SJSA1 (cell line): ENCODE measurements around the gene C11orf86. TPM values are rescaled to one million over a fixed set of nuclear protein-coding genes. Genes with fewer than 3 reads are reported as not detected.

Experiments used
- DNase-seq, 2 experiments: peaks; one replicate each; pipeline ENCODE4 v3.0.0-alpha.2; 2015 to 2020; ENCODE audit warnings: low spot score in 2 of 2, low read depth in 1 of 2
- H3K27ac ChIP-seq: fragments of 250-450 bp; sonication (Bioruptor Pico); 2 replicates; pipeline ENCODE4 v1.5.1; 2020; ENCODE audit warnings: mild to moderate bottlenecking, moderate library complexity
- H3K27me3 ChIP-seq: fragments of 250-450 bp; sonication (Bioruptor Pico); replicated peaks from 2 replicates; pipeline ENCODE4 v1.5.1; 2020; ENCODE audit warnings: mild to moderate bottlenecking, moderate library complexity
- H3K36me3 ChIP-seq: fragments of 250-450 bp; sonication (Bioruptor Pico); 2 replicates; pipeline ENCODE4 v1.5.1; 2020; ENCODE audit warnings: mild to moderate bottlenecking
- H3K4me1 ChIP-seq: fragments of 250-450 bp; sonication (Bioruptor Pico); replicated peaks from 2 replicates; pipeline ENCODE4 v1.6.1; 2021; ENCODE audit warnings: mild to moderate bottlenecking
- H3K4me3 ChIP-seq: fragments of 250-450 bp; sonication (Bioruptor Pico); 2 replicates; pipeline ENCODE4 v1.5.1; 2020; ENCODE audit warnings: mild to moderate bottlenecking
- H3K9me3 ChIP-seq: fragments of 250-450 bp; sonication (Bioruptor Pico); replicated peaks from 2 replicates; pipeline ENCODE4 v1.5.1; 2020; ENCODE audit warnings: mild to moderate bottlenecking
- total RNA-seq: library from RNA; depleted of rRNA; stranded (reverse); fragments of >200 nt; shearing (Covaris generic); gene quantifications from 2 replicates; pipeline ENCODE4 v1.2.3, GENCODE V29; 2014; rRNA removed

Gene C11orf86
- total RNA-seq, 1 experiment from 2014 or later = not detected

- no peak overlapping the region for H3K4me3 ChIP-seq
- H3K9me3 ChIP-seq = no peaks in the 10 kb centered on the region
- no peaks in the 10 kb centered on the region for H3K27me3 ChIP-seq
- H3K36me3 ChIP-seq = no peaks in the 10 kb centered on the region
- H3K4me1 ChIP-seq = no peaks in the 10 kb centered on the region
- no peak overlapping the region for H3K27ac ChIP-seq
- DNase-seq = no peak
Observed at GRCh38 chr11:67014343-67014742, 39.2 kb downstream of the C11orf86 start.

GRCh38 chr11:67015048-67015447, 39.9 kb downstream of the C11orf86 start:
- no peaks in the 10 kb centered on the region for H3K27me3 ChIP-seq
- H3K27ac ChIP-seq = no peak overlapping the region
- no peaks in the 10 kb centered on the region for H3K4me1 ChIP-seq
- no peaks in the 10 kb centered on the region for H3K36me3 ChIP-seq
- H3K9me3 ChIP-seq = no peaks in the 10 kb centered on the region
- DNase-seq = no peak
- H3K4me3 ChIP-seq = no peak overlapping the region

- H3K27ac ChIP-seq = no peak overlapping the region
- no peak for DNase-seq
Observed at GRCh38 chr11:67016550-67016949, 41.4 kb downstream of the C11orf86 start.

GRCh38 chr11:67020949-67021348, 45.8 kb downstream of the C11orf86 start:
- H3K27me3 ChIP-seq = peaks cover 4% of the 10 kb centered on the region
- H3K4me1 ChIP-seq = peaks cover 34% of the 10 kb centered on the region
- DNase-seq = no peak
- H3K9me3 ChIP-seq = no peaks in the 10 kb centered on the region
- H3K4me3 ChIP-seq = no peak overlapping the region
- H3K27ac ChIP-seq = no peak overlapping the region
- H3K36me3 ChIP-seq = no peaks in the 10 kb centered on the region

More at GRCh38 chr11:67016550-67016949, 41.4 kb downstream of the C11orf86 start:
- no peaks in the 10 kb centered on the region for H3K9me3 ChIP-seq
- H3K4me1 ChIP-seq = no peaks in the 10 kb centered on the region
- H3K27me3 ChIP-seq = no peaks in the 10 kb centered on the region
- no peaks in the 10 kb centered on the region for H3K36me3 ChIP-seq
- H3K4me3 ChIP-seq = no peak overlapping the region

- H3K36me3 ChIP-seq = no peaks in the 10 kb centered on the region
- H3K4me1 ChIP-seq = peaks cover 34% of the 10 kb centered on the region
- no peak overlapping the region for H3K27ac ChIP-seq
- no peaks in the 10 kb centered on the region for H3K9me3 ChIP-seq
- no peak overlapping the region for H3K4me3 ChIP-seq
- peaks cover 4% of the 10 kb centered on the region for H3K27me3 ChIP-seq
- peak; percentile 83 to 89 for DNase-seq
Observed at GRCh38 chr11:67022341-67022933, 47.3 kb downstream of the C11orf86 start.

GRCh38 chr11:67022961-67023956, 48.2 kb downstream of the C11orf86 start, which contains the start of gene SYT12:
SYT12 (plus strand) TSS chr11:67023134; CDS start chr11:67030145, 7,011 bp downstream.
- peaks cover 4% of the 10 kb centered on the region for H3K27me3 ChIP-seq
- H3K36me3 ChIP-seq = no peaks in the 10 kb centered on the region
- H3K9me3 ChIP-seq = no peaks in the 10 kb centered on the region
- DNase-seq = peak in 1 of 2 experiments; percentile 60
- H3K4me3 ChIP-seq = peak within 1 kb of the TSS; percentile 29
- peaks cover 34% of the 10 kb centered on the region for H3K4me1 ChIP-seq
- no peak within 1 kb of the TSS for H3K27ac ChIP-seq

- Histone ChIP-seq H3K36me3 (no peaks in the 10 kb centered on the region), H3K9me3 (no peaks in the 10 kb centered on the region)
Observed at GRCh38 chr11:67023957-67024353, 48.9 kb downstream of the C11orf86 start.

GRCh38 chr11:67024410-67024809, 49.3 kb downstream of the C11orf86 start:
- no peaks in the 10 kb centered on the region for H3K9me3 ChIP-seq
- peaks cover 42% of the 10 kb centered on the region for H3K4me1 ChIP-seq
- no peak overlapping the region for H3K27ac ChIP-seq
- H3K36me3 ChIP-seq = no peaks in the 10 kb centered on the region
- DNase-seq = peak in 1 of 2 experiments; percentile 57
- no peak overlapping the region for H3K4me3 ChIP-seq
- peaks cover 4% of the 10 kb centered on the region for H3K27me3 ChIP-seq

More at GRCh38 chr11:67023957-67024353, 48.9 kb downstream of the C11orf86 start:
- Histone ChIP-seq H3K4me1 (peaks cover 38% of the 10 kb centered on the region), H3K27ac (no peak overlapping the region), H3K4me3 (no peak overlapping the region), H3K27me3 (peaks cover 4% of the 10 kb centered on the region)
- DNase-seq = no peak

- no peak for DNase-seq
- Histone ChIP-seq H3K27ac (no peak overlapping the region), H3K9me3 (no peaks in the 10 kb centered on the region), H3K4me1 (peaks cover 48% of the 10 kb centered on the region), H3K27me3 (peaks cover 4% of the 10 kb centered on the region), H3K36me3 (no peaks in the 10 kb centered on the region), H3K4me3 (no peak overlapping the region)
Observed at GRCh38 chr11:67024966-67025365, 49.9 kb downstream of the C11orf86 start.

GRCh38 chr11:67025750-67026149, 50.6 kb downstream of the C11orf86 start:
- H3K9me3 ChIP-seq = no peaks in the 10 kb centered on the region
- H3K36me3 ChIP-seq = no peaks in the 10 kb centered on the region
- H3K27me3 ChIP-seq = peaks cover 4% of the 10 kb centered on the region
- peaks cover 56% of the 10 kb centered on the region for H3K4me1 ChIP-seq
- DNase-seq = no peak
- H3K27ac ChIP-seq = no peak overlapping the region
- H3K4me3 ChIP-seq = no peak overlapping the region

Other genes starting within 250 kb of the C11orf86 start
- gene SPTBN2, start 246.1 kb upstream of the C11orf86 start, total RNA-seq = under 0.01 and 0.29 TPM in 2 replicates
- 75.0 and 76.3 TPM in 2 replicates for gene RCE1, start 131.9 kb upstream of the C11orf86 start, total RNA-seq
- gene LRFN4, start 118.2 kb upstream of the C11orf86 start, total RNA-seq = 64.1 and 79.9 TPM in 2 replicates
- 25.2 and 42.0 TPM in 2 replicates for gene PC, start 16.9 kb upstream of the C11orf86 start, total RNA-seq
- gene SYT12, start 47.8 kb downstream of the C11orf86 start, total RNA-seq = 0.13 and 0.29 TPM in 2 replicates
- gene RHOD, start 81.5 kb downstream of the C11orf86 start, total RNA-seq = not detected in 2 replicates
- 30.4 and 41.2 TPM in 2 replicates for gene KDM2A, start 144.0 kb downstream of the C11orf86 start, total RNA-seq